GM19324 (cell line): ENCODE data around the gene KBTBD4.
"Not testable (repeated sequence)": the region's sequence is repeated elsewhere in the genome, so short reads cannot be mapped to it uniquely, and the experiment has no call there.

Source experiments
- ATAC-seq: cut with Tn5 transposase; IDR thresholded peaks from one replicate; pipeline ENCODE4 v1.9.1; 2021; ENCODE audit warnings: mild to moderate bottlenecking, moderate library complexity; ENCODE audit not compliant: unreplicated experiment, low FRiP score

Gene KBTBD4

DNA sequence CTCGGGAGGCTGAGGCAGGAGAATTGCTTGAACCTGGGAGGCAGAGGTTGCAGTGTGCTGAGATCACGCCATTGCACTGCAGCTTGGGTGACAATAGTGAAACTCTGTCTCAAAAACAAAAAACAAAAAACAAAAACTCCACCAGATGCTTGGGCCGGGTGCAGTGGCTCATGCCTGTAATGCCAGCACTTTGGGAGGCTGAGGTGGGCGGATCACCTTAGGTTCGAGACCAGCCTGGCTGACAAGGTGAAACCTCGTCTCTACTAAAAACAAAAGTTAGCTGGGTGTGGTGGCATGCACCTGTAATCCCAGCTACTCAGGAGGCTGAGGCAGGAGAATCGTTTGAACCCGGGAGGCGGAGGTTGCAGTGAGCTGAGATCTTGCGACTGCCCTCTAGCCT is 14.4 kb downstream of the KBTBD4 start:
- not testable (repeated sequence) for ATAC-seq

DNA sequence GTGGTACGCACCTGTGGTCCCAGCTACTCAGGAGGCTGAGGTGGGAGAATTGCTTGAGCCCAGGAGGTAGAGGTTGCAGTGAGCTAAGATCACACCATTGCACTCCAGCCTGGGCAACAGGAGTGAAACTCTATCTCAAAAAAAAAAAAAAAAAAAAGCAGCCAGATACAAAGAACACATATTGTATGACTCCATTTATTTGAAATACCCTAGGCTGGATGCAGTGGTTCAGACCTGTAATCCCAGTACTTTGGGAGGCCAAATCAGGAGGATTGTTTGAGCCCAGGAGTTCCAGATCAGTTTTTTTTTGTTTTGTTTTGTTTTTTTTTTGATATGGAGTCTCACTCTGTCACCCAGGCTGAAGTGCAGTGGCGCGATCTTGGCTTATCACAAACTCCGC is 16.4 kb downstream of the KBTBD4 start:
- not testable (repeated sequence) for ATAC-seq

DNA sequence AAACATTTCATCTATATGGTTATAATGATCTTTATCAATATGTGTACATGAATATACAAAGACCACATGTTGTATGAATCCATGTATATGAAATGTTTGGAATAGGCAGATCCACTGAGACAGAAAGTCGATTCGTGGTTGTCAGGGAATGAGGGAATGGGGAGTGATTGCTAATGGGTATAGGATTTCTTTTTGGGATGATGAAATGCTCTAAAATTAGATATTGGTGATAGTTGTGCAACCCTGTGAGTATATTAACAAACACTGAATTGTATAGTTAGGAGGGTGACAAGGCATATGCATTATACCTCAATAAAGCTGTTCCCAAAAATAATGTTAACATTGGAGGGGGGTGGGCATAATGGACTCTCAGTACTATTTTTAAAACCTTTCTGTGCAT is 18.3 kb downstream of the KBTBD4 start:
- no peak for ATAC-seq

DNA sequence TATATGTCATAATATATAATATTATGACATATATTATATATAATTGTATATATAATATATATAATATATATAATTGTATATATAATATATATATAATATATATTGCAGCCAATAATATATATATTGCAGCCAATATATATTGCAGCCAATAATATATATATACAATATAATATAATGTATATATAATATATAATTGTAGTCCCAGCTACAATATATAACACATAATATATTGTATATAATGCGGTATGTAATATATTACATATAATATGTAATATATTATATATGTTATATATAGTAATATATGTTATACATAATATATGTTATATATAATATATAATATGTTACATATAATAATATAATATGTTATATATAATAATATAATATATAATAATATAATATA is 20.1 kb downstream of the KBTBD4 start:
- no peak for ATAC-seq

DNA sequence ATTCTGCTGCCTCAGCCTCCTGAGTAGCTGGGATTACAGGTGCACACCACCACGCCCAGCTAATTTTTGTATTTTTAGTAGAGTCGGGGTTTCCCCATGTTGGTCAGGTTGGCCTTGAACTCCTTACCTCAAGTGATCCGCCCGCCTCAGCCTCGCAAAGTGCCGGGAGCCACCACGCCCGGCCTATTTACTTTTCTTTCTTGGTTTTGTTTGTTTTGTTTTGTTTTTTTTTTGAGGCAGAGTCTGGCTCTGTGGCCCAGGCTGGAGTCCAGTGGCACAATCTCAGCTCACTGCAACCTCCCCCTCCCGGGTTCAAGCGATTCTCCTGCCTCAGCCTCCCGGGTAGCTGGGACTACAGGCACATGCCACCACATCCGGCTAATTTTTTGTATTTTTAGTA is 21.8 kb downstream of the KBTBD4 start:
- not testable (repeated sequence) for ATAC-seq

DNA sequence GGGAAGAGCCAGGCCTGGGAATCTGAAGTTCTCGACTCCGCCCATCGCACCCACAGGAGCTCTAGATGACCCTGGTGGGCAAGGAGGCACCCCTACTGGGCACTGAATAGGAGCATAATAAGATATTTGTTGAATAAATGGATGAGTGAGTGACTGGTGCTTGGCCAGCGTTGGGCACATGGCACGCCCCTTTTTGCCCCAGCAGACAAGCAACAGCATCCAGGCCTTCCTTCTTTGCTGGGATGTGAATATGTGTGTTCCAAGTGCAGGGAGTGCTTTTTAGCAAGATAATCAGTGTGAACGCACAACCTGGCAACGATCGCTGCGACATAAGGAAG is 25.4 kb downstream of the KBTBD4 start:
- ATAC-seq = peak; percentile 4

DNA sequence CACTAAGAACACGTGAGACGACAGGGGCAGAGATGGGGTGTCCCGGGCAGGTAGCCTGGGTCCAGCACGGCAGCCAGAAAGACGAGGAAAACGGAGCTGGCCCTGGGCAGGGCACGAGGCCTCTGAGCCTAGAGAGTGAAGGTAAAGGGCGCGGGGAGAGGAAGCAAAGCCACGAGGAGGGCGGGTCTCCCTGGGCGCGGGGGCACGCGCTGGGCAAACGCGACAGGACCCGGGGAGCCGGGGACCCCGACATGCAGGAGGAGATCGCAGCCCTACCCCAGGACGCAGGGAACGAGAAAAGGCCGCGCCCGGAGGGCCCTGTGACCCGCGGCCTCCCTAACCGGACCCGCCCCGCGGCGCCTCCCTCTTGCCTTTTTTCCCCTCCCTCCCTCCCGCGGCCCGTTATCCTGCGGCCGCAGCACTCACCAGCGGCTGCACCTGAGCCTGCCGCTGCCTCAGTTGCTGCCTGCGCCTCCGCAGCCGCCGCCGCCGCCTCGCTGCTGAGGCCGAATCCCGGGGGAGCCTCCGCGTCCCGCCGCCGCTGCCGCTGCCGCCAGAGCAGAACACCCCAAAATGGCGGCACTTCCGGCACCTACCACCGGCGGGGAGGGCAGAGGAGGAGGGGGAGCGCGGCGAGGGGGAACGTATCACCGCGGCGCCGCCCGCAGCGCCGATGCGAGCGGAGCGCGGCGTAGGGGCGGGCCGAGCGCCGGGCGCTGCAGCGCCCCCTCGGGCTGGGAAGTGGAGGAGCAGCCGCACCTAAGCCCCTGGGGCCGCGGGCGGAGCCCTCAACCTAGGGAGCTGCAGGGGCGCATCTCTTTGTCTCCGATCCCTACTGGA is 26.0 kb downstream of the KBTBD4 start, which contains the start of gene CELF1:
CELF1 (minus strand) TSS at position 567 of the 840 bp plus-strand sequence. CDS start 53,609 bp downstream, outside the sequence.
- peak; percentile 94 for ATAC-seq

DNA sequence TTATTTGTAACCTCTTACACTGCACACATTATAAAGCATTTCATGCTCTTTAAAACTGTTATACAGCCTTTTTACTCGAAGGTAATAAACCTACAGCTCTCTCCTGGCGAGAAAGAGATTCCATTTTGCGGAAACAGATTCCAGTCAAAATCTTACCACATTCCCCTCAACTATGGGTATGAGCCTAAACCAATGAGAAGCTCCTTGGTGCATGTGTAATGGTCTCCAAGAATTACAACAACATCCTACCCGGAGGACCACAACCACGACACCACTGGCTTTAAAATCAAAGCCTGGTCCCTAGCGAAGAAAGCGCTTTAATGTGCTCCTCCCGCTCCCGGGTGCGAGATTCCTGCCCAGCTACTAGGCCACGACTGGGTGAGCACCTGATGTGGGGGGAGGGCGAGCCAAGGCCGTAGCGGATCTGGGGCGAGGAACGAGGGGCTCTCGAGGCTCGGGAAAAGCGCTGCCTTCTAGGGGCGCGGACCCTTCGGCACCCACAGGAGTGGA is 26.7 kb downstream of the KBTBD4 start:
- no peak for ATAC-seq

DNA sequence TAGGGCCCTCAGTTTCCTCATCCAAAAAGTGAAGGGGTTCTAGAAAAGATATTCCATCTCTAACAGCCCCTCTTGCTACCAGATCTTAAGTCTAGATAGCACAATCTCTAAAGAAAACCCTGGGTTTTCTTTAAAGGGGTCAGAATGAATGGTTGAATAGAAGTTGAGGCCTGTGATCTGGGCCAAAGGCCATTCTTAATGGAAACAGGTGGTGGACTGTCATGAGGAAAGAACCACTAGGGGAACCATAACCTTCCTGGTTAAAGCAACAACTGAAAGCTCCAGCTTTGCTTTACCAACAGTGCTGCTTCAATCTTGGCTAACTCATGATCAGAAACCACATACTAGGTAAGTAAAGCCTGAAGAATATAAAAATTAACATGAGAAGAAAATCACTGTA is 27.7 kb downstream of the KBTBD4 start:
- no peak for ATAC-seq

DNA sequence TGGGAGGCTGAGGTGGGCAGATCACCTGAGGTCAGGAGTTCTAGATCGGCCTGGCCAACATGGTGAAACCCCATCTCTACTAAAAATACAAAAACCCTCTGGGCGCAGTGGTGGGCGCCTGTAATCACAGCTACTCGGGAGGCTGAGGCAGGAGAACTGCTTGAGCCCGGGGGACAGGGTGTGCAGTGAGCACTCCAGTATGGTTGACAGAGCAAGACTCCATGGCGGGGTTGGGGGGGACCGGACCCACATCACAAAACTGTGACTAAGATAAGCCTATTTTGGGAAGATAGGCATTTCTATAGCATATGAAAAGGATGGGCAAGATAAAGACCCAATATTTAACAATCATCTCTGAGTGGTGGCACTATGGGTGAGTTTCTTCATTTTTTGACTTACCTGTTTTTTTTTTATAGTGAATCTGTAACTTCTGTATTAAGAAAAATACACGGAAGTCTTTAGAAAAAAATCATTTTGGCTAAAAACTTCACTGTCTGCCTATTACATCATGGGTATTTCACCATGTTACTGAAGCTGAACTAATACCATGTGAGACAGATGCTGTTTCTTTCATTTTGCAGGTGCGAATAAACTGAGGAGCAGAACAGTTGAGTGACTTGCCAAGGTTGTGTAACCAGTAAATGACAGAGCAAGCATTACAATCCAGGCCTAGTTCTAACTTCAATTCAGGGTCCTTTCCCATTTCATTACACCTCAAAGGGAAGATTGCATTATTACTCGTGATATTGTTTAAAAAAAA is 28.3 kb downstream of the KBTBD4 start:
- ATAC-seq = no peak

DNA sequence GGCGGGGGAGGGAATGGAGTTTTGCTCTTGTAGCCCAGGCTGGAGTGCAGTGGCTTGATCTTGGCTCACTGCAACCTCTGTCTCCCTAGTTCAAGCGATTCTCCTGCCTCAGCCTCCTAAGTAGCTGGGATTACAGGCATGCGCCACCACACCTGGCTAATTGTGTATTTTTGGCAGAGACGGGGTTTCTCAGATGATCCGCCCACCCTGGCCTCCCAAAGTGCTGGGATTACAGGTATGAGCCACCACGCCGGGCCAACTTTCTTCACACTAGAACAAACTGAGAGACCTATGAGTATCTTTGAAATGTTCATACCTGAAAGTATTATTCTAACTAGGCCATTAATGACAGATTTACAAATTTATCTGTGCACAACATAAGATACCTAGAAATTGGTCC is 32.5 kb downstream of the KBTBD4 start:
- ATAC-seq = not testable (repeated sequence)

DNA sequence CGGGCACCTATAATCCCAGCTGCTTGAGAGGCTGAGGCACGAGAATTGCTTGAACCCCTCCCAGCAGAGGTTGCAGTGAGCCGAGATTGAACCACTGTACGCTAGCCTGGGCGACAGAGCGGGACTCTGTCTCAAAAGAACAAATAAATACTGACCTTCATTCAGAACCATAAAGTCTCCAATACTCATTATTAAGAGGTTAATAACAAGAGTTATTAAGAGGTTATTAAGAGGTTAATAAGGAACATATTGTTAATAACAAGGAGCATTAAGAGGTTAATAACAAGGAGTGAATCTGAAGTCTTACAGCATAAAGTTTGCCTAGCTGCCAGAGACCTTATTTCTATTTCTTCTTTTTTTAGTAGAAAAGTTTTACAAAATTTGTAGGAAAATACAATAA is 33.5 kb downstream of the KBTBD4 start:
- ATAC-seq = no peak

DNA sequence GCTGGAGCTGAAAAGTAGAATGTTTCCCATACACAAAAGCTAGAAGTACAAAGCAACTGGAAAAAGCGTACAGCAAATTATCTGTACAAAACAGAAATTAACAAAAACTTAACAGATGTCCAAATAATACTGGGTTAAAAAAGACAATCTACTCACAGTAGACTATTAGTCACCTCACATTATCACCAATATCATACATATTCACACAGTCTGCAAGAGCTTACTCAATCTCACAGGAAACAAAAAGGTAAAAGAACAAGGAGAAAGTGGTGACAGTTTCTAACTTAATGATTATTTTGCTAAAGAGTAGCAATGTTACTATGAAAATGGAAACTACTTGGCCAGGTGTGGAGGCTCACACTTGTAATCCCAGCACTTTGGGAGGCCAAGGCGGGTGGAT is 37.7 kb downstream of the KBTBD4 start:
- no peak for ATAC-seq

DNA sequence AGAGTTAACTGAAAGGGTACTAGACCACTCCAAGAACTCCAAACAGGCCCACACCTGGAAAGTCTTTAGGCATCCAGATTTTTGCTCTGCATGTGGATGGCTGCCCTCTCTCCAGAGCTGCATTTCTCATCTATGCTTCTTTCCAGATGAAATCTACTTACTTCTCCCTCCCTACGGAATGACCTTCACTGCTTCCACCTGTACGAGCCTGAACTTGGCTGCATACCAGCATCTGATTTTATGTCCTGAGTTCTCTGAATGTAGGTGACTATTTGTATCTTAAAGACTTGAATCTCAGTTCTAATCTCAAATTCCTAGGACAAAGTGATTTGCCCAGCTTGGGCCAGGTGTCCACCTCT is 39.1 kb downstream of the KBTBD4 start:
- ATAC-seq = no peak

DNA sequence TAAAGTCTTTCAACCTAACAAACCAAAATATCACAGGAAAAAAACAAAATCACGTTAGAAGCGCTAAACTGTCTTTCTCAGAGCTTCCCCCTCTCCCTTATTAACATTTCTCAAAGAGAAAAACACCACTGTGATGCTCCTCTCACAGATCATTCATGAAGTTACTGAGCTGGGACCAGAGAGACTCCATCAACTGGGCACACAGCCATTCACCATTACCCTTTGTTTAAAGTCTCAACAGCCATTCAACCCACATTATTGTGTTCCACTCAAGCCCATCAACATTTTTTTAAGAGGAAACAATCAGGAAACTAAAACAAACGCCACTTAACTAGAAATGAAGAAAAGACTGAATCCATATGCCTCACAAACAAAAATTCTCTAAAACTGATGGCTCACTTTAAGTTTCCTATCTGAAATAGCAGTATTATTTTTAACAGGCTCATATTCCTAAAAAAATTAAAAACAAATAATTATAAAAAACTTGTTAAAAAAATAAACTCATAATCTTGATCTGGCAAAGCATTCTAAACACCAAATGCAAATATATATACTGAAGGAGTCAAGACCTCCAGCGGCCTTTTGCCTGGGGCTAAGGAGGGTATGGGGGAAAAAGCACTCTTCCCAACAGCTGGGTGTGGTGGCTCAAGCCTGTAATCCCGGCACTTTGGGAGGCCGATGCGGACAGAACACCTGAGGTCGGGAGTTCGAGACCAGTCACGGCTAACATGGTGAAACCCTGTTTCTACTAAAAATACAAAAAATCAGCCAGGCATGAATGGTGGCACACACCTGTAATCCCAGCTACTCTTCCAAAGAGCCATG is 39.8 kb downstream of the KBTBD4 start:
- no peak for ATAC-seq

DNA sequence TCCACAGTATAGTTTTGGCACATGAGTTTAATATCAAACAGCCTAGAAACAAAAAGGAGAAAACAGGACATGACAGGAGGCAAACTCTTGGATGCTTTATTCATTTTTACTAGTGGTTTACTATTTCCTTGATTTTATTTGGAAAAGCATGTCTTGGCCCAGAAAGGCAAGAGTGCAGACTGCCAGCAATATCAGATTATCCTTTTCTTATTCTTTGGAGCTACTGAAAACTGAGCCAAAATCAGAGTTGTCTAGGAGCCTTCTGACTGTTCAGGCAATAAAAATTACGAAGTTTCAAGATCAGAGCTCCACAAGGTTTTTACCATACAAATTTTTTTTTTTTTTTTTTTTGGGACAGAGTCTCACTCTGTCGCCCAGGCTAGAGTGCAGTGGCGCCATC is 41.9 kb downstream of the KBTBD4 start:
- ATAC-seq = no peak

DNA sequence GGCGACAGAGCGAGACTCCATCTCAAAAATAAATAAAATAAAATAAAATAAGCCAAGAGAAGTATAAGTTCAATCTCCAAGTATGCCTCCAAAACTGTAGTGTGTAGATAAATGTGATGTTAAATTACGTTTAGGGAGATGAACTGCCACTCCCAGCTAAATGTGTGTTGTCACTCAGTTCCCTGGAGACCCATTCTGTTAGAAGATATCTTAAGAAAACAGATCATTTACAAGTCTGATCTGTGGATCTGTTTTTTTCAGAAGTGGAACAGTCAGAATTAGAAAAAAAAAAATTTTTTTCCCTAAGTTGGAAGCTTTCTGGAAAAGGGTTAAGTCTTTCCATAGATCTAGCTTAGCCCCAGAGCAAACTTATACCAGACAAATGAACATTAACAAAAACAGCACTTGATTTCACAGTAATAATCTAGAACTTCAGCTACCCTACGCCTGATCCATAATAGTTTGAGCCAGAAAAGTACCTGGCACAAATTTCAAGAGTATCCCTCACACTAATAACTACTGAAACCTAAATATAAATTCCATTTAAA is 44.0 kb downstream of the KBTBD4 start:
- ATAC-seq = no peak

DNA sequence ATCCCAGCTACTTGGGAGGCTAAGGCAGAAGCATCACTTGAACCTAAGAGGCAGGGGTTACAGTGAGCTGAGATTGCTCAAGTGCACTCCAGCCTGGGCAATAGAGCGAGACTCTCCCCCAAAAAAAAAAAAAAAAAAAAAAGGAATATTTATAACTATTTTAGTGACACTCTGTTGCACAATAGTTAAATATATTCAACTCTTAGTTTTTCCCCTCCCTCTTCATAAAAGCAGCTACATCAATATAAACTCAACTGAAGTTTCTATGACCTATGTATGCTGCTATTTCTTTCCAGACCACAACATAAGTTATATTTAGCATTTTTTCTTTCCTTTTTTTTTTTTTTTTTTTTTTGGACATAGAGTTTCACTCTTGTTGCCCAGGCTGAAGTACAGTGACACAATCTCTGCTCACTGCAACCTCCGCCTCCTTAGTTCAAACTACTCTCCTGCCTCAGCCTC is 45.0 kb downstream of the KBTBD4 start:
- ATAC-seq = no peak

DNA sequence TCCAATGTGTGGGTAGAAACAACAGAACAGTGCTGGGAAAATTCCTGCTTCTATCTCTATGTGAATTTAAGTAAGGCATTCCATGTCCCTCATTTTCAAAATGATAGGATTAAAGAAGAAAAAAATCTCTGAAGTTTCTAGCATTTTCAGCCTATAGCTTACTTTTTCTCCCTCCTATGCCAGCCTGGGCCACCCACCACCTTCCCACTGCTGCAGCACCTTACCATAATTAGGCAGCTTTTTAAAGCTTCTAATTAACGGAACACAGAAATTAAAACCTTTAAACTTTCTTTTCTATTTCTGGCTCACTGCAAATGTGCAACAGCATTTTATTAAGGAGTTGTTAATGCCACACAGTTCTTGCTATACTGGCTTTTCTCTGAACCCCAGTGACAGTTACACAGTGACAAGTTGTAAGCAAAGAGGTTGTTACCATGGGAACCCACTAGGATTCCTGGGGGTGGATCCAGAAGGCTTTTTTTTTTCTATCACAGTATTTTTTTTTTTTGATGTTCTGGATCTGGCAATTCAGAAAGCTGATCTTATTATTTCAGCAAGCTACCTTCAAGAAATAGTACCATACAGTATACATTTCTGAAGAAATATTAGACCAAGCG is 46.1 kb downstream of the KBTBD4 start:
- no peak for ATAC-seq

DNA sequence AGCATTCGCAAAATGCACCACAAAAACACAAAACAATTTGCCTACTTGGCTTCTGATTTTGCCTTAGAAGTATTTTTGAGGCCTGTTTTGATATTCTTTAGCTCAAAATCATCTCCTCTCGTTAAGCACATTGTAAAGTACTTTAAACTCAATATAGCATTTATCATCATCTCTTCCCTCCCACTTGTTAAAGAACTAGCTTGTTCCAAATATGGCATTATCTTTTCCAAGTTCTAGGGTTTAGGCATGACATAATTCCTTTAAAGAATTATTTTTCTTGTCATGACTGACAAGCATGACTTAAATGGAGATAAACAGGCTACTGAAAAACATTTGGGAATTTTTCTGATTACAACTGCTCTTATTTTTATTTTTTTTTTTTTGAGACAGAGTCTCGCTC is 47.1 kb downstream of the KBTBD4 start:
- no peak for ATAC-seq
